ENCODE results near the gene HPCA. TPM values are rescaled to one million over a fixed set of nuclear protein-coding genes. Genes with fewer than 3 reads are reported as not detected.
"Not testable (repeated sequence)": the region's sequence is repeated elsewhere in the genome, so short reads cannot be mapped to it uniquely, and the experiment has no call there.

The HPCA gene
- total RNA-seq, 2 donors from 2014 or later, result 1.2 TPM; not detected in 1

GRCh38 chr1:32903991-32904785 is 17.9 kb downstream of the HPCA start:
- no peak overlapping the region for H3K27ac ChIP-seq (ENCODE audit: low read depth, low read length)
- peaks cover 4% of the 10 kb centered on the region for H3K4me1 ChIP-seq (ENCODE audit: control insufficient read depth, insufficient read depth, low read length)
- H3K36me3 ChIP-seq (ENCODE audit: control insufficient read depth, insufficient read depth, low read length), result no peaks in the 10 kb centered on the region
- Mint-ChIP-seq H3K9me3 (no peaks in the 10 kb centered on the region), H3K27ac (no peak overlapping the region), H3K27me3 (ENCODE audit: insufficient read depth) (peaks cover 55% of the 10 kb centered on the region), H3K4me3 (no peak overlapping the region), H3K36me3 (ENCODE audit: low read depth) (no peaks in the 10 kb centered on the region), H3K4me1 (no peaks in the 10 kb centered on the region)
- H3K9ac ChIP-seq (ENCODE audit: extremely low read depth, low read length, poor library complexity, severe bottlenecking), result no peak overlapping the region
- TF ChIP-seq, protein P1, sequence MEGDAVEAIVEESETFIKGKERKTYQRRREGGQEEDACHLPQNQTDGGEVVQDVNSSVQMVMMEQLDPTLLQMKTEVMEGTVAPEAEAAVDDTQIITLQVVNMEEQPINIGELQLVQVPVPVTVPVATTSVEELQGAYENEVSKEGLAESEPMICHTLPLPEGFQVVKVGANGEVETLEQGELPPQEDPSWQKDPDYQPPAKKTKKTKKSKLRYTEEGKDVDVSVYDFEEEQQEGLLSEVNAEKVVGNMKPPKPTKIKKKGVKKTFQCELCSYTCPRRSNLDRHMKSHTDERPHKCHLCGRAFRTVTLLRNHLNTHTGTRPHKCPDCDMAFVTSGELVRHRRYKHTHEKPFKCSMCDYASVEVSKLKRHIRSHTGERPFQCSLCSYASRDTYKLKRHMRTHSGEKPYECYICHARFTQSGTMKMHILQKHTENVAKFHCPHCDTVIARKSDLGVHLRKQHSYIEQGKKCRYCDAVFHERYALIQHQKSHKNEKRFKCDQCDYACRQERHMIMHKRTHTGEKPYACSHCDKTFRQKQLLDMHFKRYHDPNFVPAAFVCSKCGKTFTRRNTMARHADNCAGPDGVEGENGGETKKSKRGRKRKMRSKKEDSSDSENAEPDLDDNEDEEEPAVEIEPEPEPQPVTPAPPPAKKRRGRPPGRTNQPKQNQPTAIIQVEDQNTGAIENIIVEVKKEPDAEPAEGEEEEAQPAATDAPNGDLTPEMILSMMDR (conservative IDR thresholded peaks at IDR 0.05), result peak; percentile 40
- H3K4me3 ChIP-seq (ENCODE audit: low read length), result no peak overlapping the region
- WGBS, 2 experiments (ENCODE audit: insufficient coverage in 1 of 2, insufficient read length in 1 of 2), result 82 to 89% methylated on average over 2 to 3 of the region's 3 CpGs
- H3K9me3 ChIP-seq (ENCODE audit: control insufficient read depth, low read length), result no peaks in the 10 kb centered on the region
- H3K27me3 ChIP-seq (ENCODE audit: control insufficient read depth, insufficient read depth, low read length, poor library complexity, severe bottlenecking), result peaks cover 44% of the 10 kb centered on the region
- DNase-seq, result peak; percentile 42

- Histone ChIP-seq H3K9ac (ENCODE audit: extremely low read depth, low read length, poor library complexity, severe bottlenecking) (no peak overlapping the region), H3K9me3 (ENCODE audit: control insufficient read depth, low read length) (no peaks in the 10 kb centered on the region), H3K4me3 (ENCODE audit: low read length) (no peak overlapping the region), H3K4me1 (ENCODE audit: control insufficient read depth, insufficient read depth, low read length) (peaks cover 4% of the 10 kb centered on the region), H3K27me3 (ENCODE audit: control insufficient read depth, insufficient read depth, low read length, poor library complexity, severe bottlenecking) (peaks cover 39% of the 10 kb centered on the region), H3K36me3 (ENCODE audit: control insufficient read depth, insufficient read depth, low read length) (no peaks in the 10 kb centered on the region), H3K27ac (ENCODE audit: low read depth, low read length) (no peak overlapping the region)
- TF ChIP-seq, protein P1 (conservative IDR thresholded peaks at IDR 0.05), result no peak
- Mint-ChIP-seq H3K4me1 (no peaks in the 10 kb centered on the region), H3K4me3 (no peak overlapping the region), H3K27ac (no peak overlapping the region), H3K9me3 (no peaks in the 10 kb centered on the region), H3K36me3 (ENCODE audit: low read depth) (no peaks in the 10 kb centered on the region), H3K27me3 (ENCODE audit: insufficient read depth) (peaks cover 51% of the 10 kb centered on the region)
- WGBS, 2 experiments (ENCODE audit: insufficient coverage in 1 of 2, insufficient read length in 1 of 2), result 86 to 100% methylated on average over 2 of the region's 2 CpGs
- DNase-seq, result no peak
These were observed 18.5 kb downstream of the HPCA start for GRCh38 chr1:32904797-32905196.

DNA sequence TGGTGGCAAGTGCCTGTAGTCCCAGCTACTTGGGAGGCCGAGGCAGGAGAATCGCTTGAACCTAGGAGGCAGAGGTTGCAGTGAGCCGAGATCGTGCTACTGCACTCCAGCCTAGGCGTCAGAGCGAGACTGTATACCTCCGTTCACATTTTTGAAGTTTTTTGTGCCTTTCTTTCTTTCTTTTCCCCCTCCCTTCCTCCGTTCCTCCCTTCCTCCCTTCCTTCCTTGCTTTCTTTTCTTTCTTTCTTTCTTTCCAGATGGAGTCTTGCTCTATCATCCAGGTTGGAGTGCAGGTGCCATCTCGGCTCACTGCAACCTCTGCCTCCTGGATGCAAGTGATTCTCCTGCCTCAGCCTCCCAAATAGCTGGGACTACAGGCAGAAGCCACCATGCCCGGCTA is 19.3 kb downstream of the HPCA start:
- not testable (repeated sequence) for H3K4me3 Mint-ChIP-seq; H3K4me1 ChIP-seq (ENCODE audit: control insufficient read depth, insufficient read depth, low read length); H3K36me3 ChIP-seq (ENCODE audit: control insufficient read depth, insufficient read depth, low read length); H3K27ac Mint-ChIP-seq; H3K36me3 Mint-ChIP-seq (ENCODE audit: low read depth); H3K9me3 Mint-ChIP-seq; H3K4me3 ChIP-seq (ENCODE audit: low read length); H3K4me1 Mint-ChIP-seq; DNase-seq; H3K9me3 ChIP-seq (ENCODE audit: control insufficient read depth, low read length); H3K27ac ChIP-seq (ENCODE audit: low read depth, low read length); H3K9ac ChIP-seq (ENCODE audit: extremely low read depth, low read length, poor library complexity, severe bottlenecking)
- H3K27me3 Mint-ChIP-seq (ENCODE audit: insufficient read depth), result peaks cover 50% of the 10 kb centered on the region
- H3K27me3 ChIP-seq (ENCODE audit: control insufficient read depth, insufficient read depth, low read length, poor library complexity, severe bottlenecking), result peaks cover 31% of the 10 kb centered on the region
- 79 to 85% methylated on average over 10 of the region's 10 CpGs for WGBS, 2 experiments (ENCODE audit: insufficient coverage in 1 of 2, insufficient read length in 1 of 2)

Data from endodermal cell (in vitro differentiated cells).